GM15510 (cell line): ENCODE measurements around the gene ZNF789.

ENCODE experiments used
- POLR2A ChIP-seq: IDR thresholded peaks from 3 replicates; pipeline ENCODE4 v1.6.1; 2011; ENCODE audit warnings: borderline replicate concordance; ENCODE audit not compliant: insufficient read length; ENCODE audit errors: extremely low read depth

Gene ZNF789

GRCh38 chr7:99453105-99453504 lies 19.6 kb upstream of the ZNF789 start:
- no peak for TF ChIP-seq POLR2A

- no peak for TF ChIP-seq POLR2A
Observed at GRCh38 chr7:99455874-99456273, 16.8 kb upstream of the ZNF789 start.

- TF ChIP-seq POLR2A: no peak
Observed at GRCh38 chr7:99456288-99456687, 16.4 kb upstream of the ZNF789 start.

GRCh38 chr7:99457050-99457649 lies 15.5 kb upstream of the ZNF789 start:
- no peak for TF ChIP-seq POLR2A

- TF ChIP-seq POLR2A: peak; percentile 9
Observed at GRCh38 chr7:99457650-99458493, 14.8 kb upstream of the ZNF789 start.

GRCh38 chr7:99459087-99459486 lies 13.6 kb upstream of the ZNF789 start:
- no peak for TF ChIP-seq POLR2A

GRCh38 chr7:99460651-99461050 lies 12.0 kb upstream of the ZNF789 start:
- no peak for TF ChIP-seq POLR2A

- no peak for TF ChIP-seq POLR2A
Observed at GRCh38 chr7:99461221-99461620, 11.5 kb upstream of the ZNF789 start.

- TF ChIP-seq POLR2A: no peak
Observed at GRCh38 chr7:99465421-99465768, 7.3 kb upstream of the ZNF789 start.

GRCh38 chr7:99468336-99468918 lies 4.3 kb upstream of the ZNF789 start:
- no peak for TF ChIP-seq POLR2A

- no peak for TF ChIP-seq POLR2A
Observed at GRCh38 chr7:99469381-99470065, 3.2 kb upstream of the ZNF789 start.

GRCh38 chr7:99473315-99473596 lies 566 bp downstream of the ZNF789 start:
- TF ChIP-seq POLR2A: no peak

GRCh38 chr7:99476107-99476506 lies 3.4 kb downstream of the ZNF789 start:
- TF ChIP-seq POLR2A: no peak

- no peak for TF ChIP-seq POLR2A
Observed at GRCh38 chr7:99478464-99479440, 6.1 kb downstream of the ZNF789 start.

- no peak for TF ChIP-seq POLR2A
Observed at GRCh38 chr7:99485094-99485493, 12.4 kb downstream of the ZNF789 start.

GRCh38 chr7:99489235-99489634 lies 16.5 kb downstream of the ZNF789 start:
- TF ChIP-seq POLR2A: no peak
